Neural cell (in vitro differentiated cells): ENCODE measurements around the gene HLA-DRB1. TPM values are rescaled to one million over a fixed set of nuclear protein-coding genes. Genes with fewer than 3 reads are reported as not detected.

Source experiments
- H2AFZ ChIP-seq: fragments of 200-600, 300-800 bp; sonication (generic), shearing (Covaris generic); 2 replicates; pipeline ENCODE4 v1.6.0; 2014; ENCODE audit warnings: low read depth, mild to moderate bottlenecking, antibody characterized with exemption, low read length, moderate library complexity
- H3F3A ChIP-seq: fragments of 200-600 bp; shearing (Covaris generic); 2 replicates; pipeline ENCODE4 v1.6.1; 2016; ENCODE audit warnings: mild to moderate bottlenecking, moderate library complexity, mixed read lengths, antibody characterized with exemption, low read length; ENCODE audit not compliant: insufficient read depth, poor library complexity, severe bottlenecking
- H3K27ac ChIP-seq: fragments of 200-600, 300-800 bp; sonication (generic), shearing (Covaris generic); 2 replicates; pipeline ENCODE4 v1.5.1; 2014; ENCODE audit warnings: mild to moderate bottlenecking, low read length, moderate library complexity
- H3K27me3 ChIP-seq: fragments of 300-800, 200-600 bp; sonication (generic), shearing (Covaris generic); 2 replicates; pipeline ENCODE4 v1.6.0; 2014; ENCODE audit warnings: mild to moderate bottlenecking, low read depth, low read length, moderate library complexity; ENCODE audit not compliant: insufficient read depth
- H3K36me3 ChIP-seq: fragments of 300-800, 200-600 bp; sonication (generic), shearing (Covaris generic); 2 replicates; pipeline ENCODE4 v1.5.1; 2014; ENCODE audit warnings: mild to moderate bottlenecking, antibody characterized with exemption, low read length, moderate library complexity; ENCODE audit not compliant: insufficient read depth
- H3K4me2 ChIP-seq: fragments of 300-800, 200-600 bp; sonication (generic), shearing (Covaris generic); 2 replicates; pipeline ENCODE4 v1.6.0; 2014; ENCODE audit warnings: mild to moderate bottlenecking, low read length
- H3K4me3 ChIP-seq: fragments of 300-800, 200-600 bp; sonication (generic), shearing (Covaris generic); 2 replicates; pipeline ENCODE4 v1.5.1; 2014; ENCODE audit warnings: mild to moderate bottlenecking, low read length, moderate library complexity
- H3K79me2 ChIP-seq: fragments of 200-600 bp; shearing (Covaris generic); replicated peaks from 2 replicates; pipeline ENCODE4 v1.6.0; 2014; ENCODE audit warnings: mild to moderate bottlenecking, low read length, moderate library complexity; ENCODE audit not compliant: insufficient read depth
- H3K9ac ChIP-seq: fragments of 300-800, 200-600 bp; sonication (generic), shearing (Covaris generic); 2 replicates; pipeline ENCODE4 v1.6.1; 2016; ENCODE audit warnings: mild to moderate bottlenecking, low read length, mixed read lengths
- H3K9me2 ChIP-seq: fragments of 200-600 bp; shearing (Covaris generic); 2 replicates; pipeline ENCODE4 v1.6.1; 2016; ENCODE audit warnings: mild to moderate bottlenecking, low read length, mixed read lengths; ENCODE audit not compliant: insufficient read depth
- H3K9me3 ChIP-seq: fragments of 200-600, 300-800 bp; sonication (generic), shearing (Covaris generic); 2 replicates; pipeline ENCODE4 v1.6.1; 2016; ENCODE audit warnings: mild to moderate bottlenecking, mixed run types, low read length, moderate library complexity, mixed read lengths
- H4K20me1 ChIP-seq: fragments of 200-600 bp; shearing (Covaris generic); 2 replicates; pipeline ENCODE4 v1.6.1; 2016; ENCODE audit warnings: mild to moderate bottlenecking, mixed run types; ENCODE audit not compliant: insufficient read depth
- EP300 ChIP-seq: fragments of 450-650 bp; conservative IDR thresholded peaks from 2 replicates; pipeline ENCODE4 v1.6.1; 2014; ENCODE audit warnings: antibody characterized with exemption, mild to moderate bottlenecking, moderate library complexity; ENCODE audit not compliant: poor library complexity, severe bottlenecking
- EZH2 ChIP-seq: fragments of 200-600, 300-800 bp; shearing (Covaris generic), sonication (generic); IDR thresholded peaks from 2 replicates; pipeline ENCODE4 v1.6.1; 2014; ENCODE audit warnings: antibody characterized with exemption, low read length, borderline replicate concordance, mild to moderate bottlenecking; ENCODE audit not compliant: insufficient read depth, poor library complexity, severe bottlenecking
- MXI1 ChIP-seq: fragments of 450-650 bp; conservative IDR thresholded peaks from 2 replicates; pipeline ENCODE4 v1.6.1; 2014; ENCODE audit warnings: antibody characterized with exemption, mild to moderate bottlenecking; ENCODE audit not compliant: poor library complexity, severe bottlenecking
- POLR2AphosphoS5 ChIP-seq: IDR thresholded peaks from 2 replicates; pipeline ENCODE4 v1.6.1; 2012
- RAD21 ChIP-seq: fragments of 450-650 bp; conservative IDR thresholded peaks from 2 replicates; pipeline ENCODE4 v1.6.1; 2014; ENCODE audit warnings: antibody characterized with exemption, mild to moderate bottlenecking, moderate library complexity
- SMC3 ChIP-seq: fragments of 450-650 bp; conservative IDR thresholded peaks from 2 replicates; pipeline ENCODE4 v1.6.1; 2014; ENCODE audit warnings: antibody characterized with exemption, mild to moderate bottlenecking, moderate library complexity; ENCODE audit not compliant: poor library complexity
- TAF1 ChIP-seq: IDR thresholded peaks from 2 replicates; pipeline ENCODE4 v1.6.1; 2012; ENCODE audit warnings: low read depth
- polyA plus RNA-seq: library from polyadenylated mRNA; depleted of rRNA; stranded (reverse); fragments of >200 nt; gene quantifications from 2 replicates; pipeline ENCODE4 v1.2.3, GENCODE V29; 2014
- TF ChIP-seq, protein P1 (sequence below): IDR thresholded peaks from 2 replicates; pipeline ENCODE4 v1.6.1; 2012; ENCODE audit warnings: borderline replicate concordance
- TF ChIP-seq, protein P2 (sequence below): fragments of 450-650 bp; IDR thresholded peaks from 2 replicates; pipeline ENCODE4 v1.5.1; 2014; ENCODE audit warnings: antibody characterized with exemption, mild to moderate bottlenecking, moderate library complexity; ENCODE audit not compliant: poor library complexity, severe bottlenecking

The HLA-DRB1 gene
- polyA plus RNA-seq, 1 donor from 2014 or later = not detected

DNA sequence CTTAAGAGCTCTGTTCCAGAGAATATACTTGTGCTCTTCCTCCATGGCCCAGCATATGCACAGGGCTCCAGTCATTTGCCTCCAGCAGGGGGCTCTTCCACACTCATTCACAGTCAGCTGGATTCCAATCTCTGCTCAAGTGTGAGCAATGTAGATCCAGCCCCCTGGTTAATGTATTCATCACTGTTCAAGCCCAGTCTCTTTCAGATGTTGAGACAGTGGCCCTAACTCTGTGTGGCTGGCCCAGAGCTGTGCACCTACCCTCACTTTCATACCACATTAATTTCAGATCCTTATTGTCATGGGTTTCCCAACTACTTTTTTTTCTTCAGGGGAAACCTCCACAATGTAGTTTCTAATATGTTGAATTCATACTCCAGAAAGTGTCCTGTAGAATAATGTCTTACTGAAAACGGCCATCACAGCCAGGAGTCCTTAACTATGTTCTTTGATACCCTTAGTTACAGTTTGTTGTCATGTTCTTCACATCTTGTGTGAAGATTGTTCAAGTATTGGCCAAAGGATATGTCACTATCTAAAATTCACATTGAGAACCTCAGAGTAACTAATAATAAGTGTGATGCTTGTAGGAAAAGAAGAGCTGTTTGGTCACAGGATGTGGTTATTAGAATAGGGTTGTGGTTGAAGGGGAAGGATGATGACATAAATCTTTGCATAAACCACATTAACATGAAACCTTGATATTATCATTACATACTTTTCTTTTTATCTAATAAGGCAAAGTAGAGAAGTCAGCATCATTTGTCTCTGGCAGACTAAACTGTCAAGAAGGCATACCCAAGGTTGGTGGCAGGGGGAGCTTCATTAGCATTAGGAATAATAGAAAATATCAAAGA lies 33.1 kb upstream of the HLA-DRB1 start:
- TF ChIP-seq EZH2 (no peak), MXI1 (no peak), POLR2AphosphoS5 (no peak), EP300 (no peak), RAD21 (no peak), SMC3 (no peak), TAF1 (no peak)
- TF ChIP-seq, protein P1, sequence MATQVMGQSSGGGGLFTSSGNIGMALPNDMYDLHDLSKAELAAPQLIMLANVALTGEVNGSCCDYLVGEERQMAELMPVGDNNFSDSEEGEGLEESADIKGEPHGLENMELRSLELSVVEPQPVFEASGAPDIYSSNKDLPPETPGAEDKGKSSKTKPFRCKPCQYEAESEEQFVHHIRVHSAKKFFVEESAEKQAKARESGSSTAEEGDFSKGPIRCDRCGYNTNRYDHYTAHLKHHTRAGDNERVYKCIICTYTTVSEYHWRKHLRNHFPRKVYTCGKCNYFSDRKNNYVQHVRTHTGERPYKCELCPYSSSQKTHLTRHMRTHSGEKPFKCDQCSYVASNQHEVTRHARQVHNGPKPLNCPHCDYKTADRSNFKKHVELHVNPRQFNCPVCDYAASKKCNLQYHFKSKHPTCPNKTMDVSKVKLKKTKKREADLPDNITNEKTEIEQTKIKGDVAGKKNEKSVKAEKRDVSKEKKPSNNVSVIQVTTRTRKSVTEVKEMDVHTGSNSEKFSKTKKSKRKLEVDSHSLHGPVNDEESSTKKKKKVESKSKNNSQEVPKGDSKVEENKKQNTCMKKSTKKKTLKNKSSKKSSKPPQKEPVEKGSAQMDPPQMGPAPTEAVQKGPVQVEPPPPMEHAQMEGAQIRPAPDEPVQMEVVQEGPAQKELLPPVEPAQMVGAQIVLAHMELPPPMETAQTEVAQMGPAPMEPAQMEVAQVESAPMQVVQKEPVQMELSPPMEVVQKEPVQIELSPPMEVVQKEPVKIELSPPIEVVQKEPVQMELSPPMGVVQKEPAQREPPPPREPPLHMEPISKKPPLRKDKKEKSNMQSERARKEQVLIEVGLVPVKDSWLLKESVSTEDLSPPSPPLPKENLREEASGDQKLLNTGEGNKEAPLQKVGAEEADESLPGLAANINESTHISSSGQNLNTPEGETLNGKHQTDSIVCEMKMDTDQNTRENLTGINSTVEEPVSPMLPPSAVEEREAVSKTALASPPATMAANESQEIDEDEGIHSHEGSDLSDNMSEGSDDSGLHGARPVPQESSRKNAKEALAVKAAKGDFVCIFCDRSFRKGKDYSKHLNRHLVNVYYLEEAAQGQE = no peak
- TF ChIP-seq, protein P2, sequence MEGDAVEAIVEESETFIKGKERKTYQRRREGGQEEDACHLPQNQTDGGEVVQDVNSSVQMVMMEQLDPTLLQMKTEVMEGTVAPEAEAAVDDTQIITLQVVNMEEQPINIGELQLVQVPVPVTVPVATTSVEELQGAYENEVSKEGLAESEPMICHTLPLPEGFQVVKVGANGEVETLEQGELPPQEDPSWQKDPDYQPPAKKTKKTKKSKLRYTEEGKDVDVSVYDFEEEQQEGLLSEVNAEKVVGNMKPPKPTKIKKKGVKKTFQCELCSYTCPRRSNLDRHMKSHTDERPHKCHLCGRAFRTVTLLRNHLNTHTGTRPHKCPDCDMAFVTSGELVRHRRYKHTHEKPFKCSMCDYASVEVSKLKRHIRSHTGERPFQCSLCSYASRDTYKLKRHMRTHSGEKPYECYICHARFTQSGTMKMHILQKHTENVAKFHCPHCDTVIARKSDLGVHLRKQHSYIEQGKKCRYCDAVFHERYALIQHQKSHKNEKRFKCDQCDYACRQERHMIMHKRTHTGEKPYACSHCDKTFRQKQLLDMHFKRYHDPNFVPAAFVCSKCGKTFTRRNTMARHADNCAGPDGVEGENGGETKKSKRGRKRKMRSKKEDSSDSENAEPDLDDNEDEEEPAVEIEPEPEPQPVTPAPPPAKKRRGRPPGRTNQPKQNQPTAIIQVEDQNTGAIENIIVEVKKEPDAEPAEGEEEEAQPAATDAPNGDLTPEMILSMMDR = no peak
- no peak overlapping the region for H2AFZ ChIP-seq

DNA sequence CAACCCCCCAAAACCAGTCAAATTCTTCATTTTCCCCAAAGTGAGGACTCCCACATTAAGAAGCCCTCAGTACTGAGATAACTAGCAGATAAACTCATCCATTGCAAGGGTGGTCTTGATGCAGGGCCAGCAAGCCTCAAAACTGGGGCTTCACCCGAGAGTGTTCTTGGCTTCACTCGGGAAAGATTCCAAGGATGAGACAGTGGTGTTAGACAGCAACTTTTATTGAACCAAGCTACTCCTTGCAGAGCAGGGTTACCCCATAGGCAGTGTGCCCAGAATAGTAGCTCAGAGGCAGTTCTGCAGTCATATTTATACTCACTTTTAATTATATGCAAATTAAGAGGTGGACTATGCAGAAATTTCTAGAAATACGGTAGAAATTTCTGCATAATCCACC lies 31.7 kb upstream of the HLA-DRB1 start:
- Histone ChIP-seq H3K79me2 (no peaks in the 10 kb centered on the region), H3K9me2 (no peaks in the 10 kb centered on the region), H3K9me3 (no peaks in the 10 kb centered on the region), H3K9ac (no peak overlapping the region), H3K4me2 (no peak overlapping the region), H3K27ac (no peak overlapping the region), H3K36me3 (no peaks in the 10 kb centered on the region), H2AFZ (no peak overlapping the region), H3K27me3 (no peaks in the 10 kb centered on the region), H4K20me1 (no peaks in the 10 kb centered on the region), H3K4me3 (no peak overlapping the region), H3F3A (no peaks in the 10 kb centered on the region)
- no peak for TF ChIP-seq POLR2AphosphoS5
- TF ChIP-seq EZH2 = no peak
- TF ChIP-seq, protein P1 = no peak
- no peak for TF ChIP-seq MXI1
- TF ChIP-seq RAD21 = no peak
- TF ChIP-seq, protein P2 = no peak
- no peak for TF ChIP-seq TAF1
- no peak for TF ChIP-seq EP300
- TF ChIP-seq SMC3 = no peak

More for the DNA sequence above, 33.1 kb upstream of the HLA-DRB1 start:
- Histone ChIP-seq H3K36me3 (no peaks in the 10 kb centered on the region), H3K79me2 (no peaks in the 10 kb centered on the region), H3K9me2 (no peaks in the 10 kb centered on the region), H3K27ac (no peak overlapping the region), H3K4me3 (no peak overlapping the region), H3F3A (no peaks in the 10 kb centered on the region), H3K4me2 (no peak overlapping the region), H3K9me3 (no peaks in the 10 kb centered on the region), H4K20me1 (no peaks in the 10 kb centered on the region), H3K27me3 (no peaks in the 10 kb centered on the region), H3K9ac (no peak overlapping the region)
